PFSK-1 (cell line): ENCODE results near the gene IL4.

ENCODE experiments used
- FOXP2 ChIP-seq: optimal IDR thresholded peaks from 2 replicates; pipeline ENCODE3; 2011; ENCODE audit warnings: borderline replicate concordance, control low read depth, inconsistent platforms; ENCODE audit not compliant: insufficient read depth; ENCODE audit errors: extremely low read length, extremely low read depth
- POLR2AphosphoS5 ChIP-seq: IDR thresholded peaks from 2 replicates; pipeline ENCODE4 v1.6.1; 2012; ENCODE audit warnings: low read depth, mild to moderate bottlenecking, control low read depth, low read length, moderate library complexity
- SIN3A ChIP-seq: IDR thresholded peaks from 2 replicates; pipeline ENCODE4 v1.6.1; 2012; ENCODE audit warnings: mild to moderate bottlenecking, low read length, moderate library complexity, borderline replicate concordance; ENCODE audit not compliant: insufficient read depth
- TAF1 ChIP-seq: IDR thresholded peaks from 2 replicates; pipeline ENCODE4 v1.6.1; 2012; ENCODE audit warnings: low read length, control low read depth, borderline replicate concordance; ENCODE audit not compliant: insufficient read depth
- TF ChIP-seq, protein P1 (sequence below), 2 experiments: IDR thresholded peaks; 2 replicates each; pipeline versions ENCODE4 v1.6.1 to v1.8.0; 2011 to 2012; ENCODE audit warnings: low read depth in 2 of 2, low read length in 2 of 2, control low read depth in 1 of 2, inconsistent platforms in 1 of 2, mild to moderate bottlenecking in 1 of 2, moderate library complexity in 1 of 2; ENCODE audit not compliant: insufficient read depth in 1 of 2

The IL4 gene

DNA sequence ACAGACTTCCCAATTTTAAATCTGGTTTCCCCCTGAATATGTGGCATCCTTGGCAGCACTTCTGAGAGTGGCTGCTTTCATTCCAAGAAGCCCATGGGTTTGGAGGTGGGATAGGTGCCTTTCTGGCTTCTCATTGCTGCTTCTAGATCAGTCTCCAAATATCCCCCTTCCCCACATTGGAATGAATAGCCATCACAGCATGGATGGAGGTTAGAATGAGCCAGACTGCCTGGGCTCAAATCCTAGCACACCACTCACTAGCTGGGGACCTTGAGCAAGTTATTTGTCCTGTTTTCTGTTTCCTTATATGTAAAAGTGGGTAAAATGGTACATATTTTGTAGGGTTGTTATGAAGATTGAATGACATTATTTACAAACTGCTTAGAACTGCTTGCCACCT lies 29.6 kb upstream of the IL4 start:
- TF ChIP-seq, protein P1, sequence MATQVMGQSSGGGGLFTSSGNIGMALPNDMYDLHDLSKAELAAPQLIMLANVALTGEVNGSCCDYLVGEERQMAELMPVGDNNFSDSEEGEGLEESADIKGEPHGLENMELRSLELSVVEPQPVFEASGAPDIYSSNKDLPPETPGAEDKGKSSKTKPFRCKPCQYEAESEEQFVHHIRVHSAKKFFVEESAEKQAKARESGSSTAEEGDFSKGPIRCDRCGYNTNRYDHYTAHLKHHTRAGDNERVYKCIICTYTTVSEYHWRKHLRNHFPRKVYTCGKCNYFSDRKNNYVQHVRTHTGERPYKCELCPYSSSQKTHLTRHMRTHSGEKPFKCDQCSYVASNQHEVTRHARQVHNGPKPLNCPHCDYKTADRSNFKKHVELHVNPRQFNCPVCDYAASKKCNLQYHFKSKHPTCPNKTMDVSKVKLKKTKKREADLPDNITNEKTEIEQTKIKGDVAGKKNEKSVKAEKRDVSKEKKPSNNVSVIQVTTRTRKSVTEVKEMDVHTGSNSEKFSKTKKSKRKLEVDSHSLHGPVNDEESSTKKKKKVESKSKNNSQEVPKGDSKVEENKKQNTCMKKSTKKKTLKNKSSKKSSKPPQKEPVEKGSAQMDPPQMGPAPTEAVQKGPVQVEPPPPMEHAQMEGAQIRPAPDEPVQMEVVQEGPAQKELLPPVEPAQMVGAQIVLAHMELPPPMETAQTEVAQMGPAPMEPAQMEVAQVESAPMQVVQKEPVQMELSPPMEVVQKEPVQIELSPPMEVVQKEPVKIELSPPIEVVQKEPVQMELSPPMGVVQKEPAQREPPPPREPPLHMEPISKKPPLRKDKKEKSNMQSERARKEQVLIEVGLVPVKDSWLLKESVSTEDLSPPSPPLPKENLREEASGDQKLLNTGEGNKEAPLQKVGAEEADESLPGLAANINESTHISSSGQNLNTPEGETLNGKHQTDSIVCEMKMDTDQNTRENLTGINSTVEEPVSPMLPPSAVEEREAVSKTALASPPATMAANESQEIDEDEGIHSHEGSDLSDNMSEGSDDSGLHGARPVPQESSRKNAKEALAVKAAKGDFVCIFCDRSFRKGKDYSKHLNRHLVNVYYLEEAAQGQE (IDR thresholded peaks at IDR 0.05; ENCODE audit: insufficient read depth in 1 of 2, low read depth in 2 of 2, low read length in 2 of 2), result no peak
- TF ChIP-seq TAF1 (no peak), FOXP2 (no peak), POLR2AphosphoS5 (no peak), SIN3A (no peak)

DNA sequence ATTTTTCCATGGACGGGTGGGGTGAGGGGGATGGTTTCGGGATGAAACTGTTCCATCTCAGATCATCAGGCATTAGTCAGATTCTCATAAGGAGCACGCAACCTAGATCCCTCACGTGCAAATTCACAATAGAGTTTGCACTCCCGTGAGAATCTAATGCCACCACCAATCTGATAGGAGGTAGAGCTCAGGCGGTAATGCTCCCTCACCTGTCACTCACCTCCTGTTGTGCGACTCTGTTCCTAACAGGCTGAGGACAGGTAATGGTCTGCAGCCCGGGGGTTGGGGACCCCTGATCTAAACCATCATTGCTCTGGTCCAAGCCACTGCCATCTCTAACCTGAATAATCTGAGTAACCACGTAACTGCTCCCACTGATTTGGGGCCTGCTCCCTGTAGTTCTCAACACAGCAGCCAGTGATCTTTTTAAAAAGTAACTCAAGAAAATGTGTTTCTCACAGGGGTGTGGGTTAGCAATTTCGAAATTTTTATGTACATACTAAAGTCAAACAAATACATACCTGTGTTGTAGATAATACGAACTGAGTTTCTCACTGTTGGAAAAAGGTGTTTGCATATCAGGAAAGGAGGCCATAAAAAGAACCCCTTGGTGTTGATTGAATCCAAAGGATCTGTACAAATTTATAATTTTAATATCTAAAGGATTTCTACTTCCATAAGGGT lies 27.1 kb upstream of the IL4 start:
- TF ChIP-seq SIN3A (no peak), POLR2AphosphoS5 (no peak)

DNA sequence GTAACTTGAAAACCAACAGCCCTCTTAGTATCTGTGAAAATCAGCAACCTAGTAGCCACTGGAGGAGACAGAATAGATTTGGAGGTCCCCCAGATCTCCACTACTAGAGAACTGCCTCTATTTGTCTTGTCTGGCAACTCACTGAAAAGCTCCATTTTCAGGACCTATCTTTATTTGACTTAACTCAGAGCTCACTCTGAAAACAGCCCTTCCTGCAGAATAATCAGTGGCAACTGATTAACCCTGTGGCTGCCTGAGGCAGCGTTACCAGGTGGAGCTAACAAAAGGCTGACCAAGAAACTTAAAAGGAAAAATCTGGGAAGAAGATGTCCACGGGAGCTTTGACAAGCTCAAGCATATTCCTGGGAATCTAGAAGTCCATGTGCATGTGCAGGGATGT lies 26.3 kb upstream of the IL4 start:
- TF ChIP-seq FOXP2 (no peak), SIN3A (no peak)
- TF ChIP-seq, protein P1 (IDR thresholded peaks at IDR 0.05; ENCODE audit: insufficient read depth in 1 of 2, low read depth in 2 of 2, low read length in 2 of 2), result no peak

DNA sequence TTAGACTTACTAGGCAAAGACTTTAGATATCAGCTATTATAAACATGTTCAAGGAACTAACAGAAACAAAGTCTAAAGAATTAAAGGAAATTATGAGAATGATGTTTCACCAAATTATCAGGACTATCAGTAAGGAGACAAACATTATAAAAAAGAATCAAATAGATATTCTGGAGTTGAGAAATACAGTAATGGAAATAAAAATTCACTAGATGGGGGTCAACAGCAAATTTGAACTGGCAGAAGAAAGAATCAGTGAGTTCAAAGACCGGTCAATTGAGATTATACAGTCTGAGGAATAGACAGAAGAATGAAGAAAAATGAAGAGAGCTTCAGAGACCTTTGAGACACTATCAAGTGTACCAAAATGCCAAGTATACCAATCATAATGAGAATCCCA lies 25.4 kb upstream of the IL4 start:
- TF ChIP-seq TAF1 (no peak), FOXP2 (no peak), POLR2AphosphoS5 (no peak), SIN3A (no peak)
- TF ChIP-seq, protein P1 (IDR thresholded peaks at IDR 0.05; ENCODE audit: insufficient read depth in 1 of 2, low read depth in 2 of 2, low read length in 2 of 2), result no peak

DNA sequence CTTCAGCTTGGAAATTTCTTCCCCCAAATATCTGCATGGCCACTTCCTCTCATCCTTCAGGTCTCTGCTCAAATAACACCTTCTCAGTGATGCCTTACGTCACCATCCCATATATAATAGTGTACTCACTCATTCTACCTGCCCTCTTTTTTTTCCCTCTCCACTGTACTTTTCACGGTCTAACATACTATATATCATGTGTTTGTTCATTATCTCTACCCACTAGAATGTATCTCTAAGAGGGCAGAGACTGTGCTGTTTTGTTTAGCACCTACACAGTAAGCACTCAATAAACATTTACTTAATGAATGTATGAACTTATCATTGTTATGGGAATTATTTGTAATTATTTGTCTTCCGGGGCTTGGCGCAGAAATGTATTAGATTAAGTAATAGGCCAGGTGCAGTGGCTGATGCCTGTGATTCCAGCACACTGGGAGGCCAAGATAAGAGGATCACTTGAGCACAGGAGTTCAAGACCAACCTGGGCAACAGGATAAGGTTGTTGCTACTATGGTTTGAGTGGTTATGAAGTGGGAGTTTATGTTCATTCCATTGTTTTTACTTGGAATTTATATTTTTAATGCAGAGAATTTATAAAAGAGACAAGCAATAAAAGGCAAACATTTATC lies 21.8 kb upstream of the IL4 start:
- TF ChIP-seq SIN3A, result no peak
- no peak for TF ChIP-seq POLR2AphosphoS5

DNA sequence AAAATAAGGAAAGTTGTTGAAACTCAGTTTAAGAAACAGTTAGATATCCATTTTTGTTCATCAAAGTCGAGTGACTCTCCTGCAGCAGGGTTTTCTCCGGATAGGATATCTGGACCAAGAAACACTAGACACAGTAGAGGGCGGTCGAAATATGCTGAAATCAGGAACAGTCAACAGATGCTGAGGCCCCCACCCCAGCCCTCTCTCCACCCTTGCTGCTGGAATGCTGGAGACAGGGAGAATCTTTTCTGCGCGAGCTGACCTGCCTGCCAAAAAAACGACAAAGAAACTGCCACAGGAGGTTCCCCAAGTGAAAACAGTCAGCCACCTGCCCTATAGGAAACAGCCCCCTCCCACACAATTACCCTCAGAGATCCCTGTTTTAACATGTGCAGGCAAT lies 20.1 kb upstream of the IL4 start:
- TF ChIP-seq SIN3A (no peak), FOXP2 (no peak), POLR2AphosphoS5 (no peak), TAF1 (no peak)
- TF ChIP-seq, protein P1 (IDR thresholded peaks at IDR 0.05; ENCODE audit: insufficient read depth in 1 of 2, low read depth in 2 of 2, low read length in 2 of 2), result no peak
